Thymus (tissue), 11 donors: ENCODE measurements around the gene KDM4B. TPM values are rescaled to one million over a fixed set of nuclear protein-coding genes. Genes with fewer than 3 reads are reported as not detected.

Experiments used
- DNase-seq, 9 donors: peaks; one replicate each; pipeline ENCODE4 v3.0.0-alpha.2; 2013; ENCODE audit warnings: low spot score in 9 of 9, low read depth in 6 of 9, missing footprints in 1 of 9
- H3K27ac ChIP-seq, 2 donors: one replicate each; pipeline ENCODE4 v1.5.1; 2013; ENCODE audit warnings: control low read depth in 1 of 2, low read depth in 1 of 2, low read length in 1 of 2, mild to moderate bottlenecking in 1 of 2, moderate library complexity in 1 of 2
- H3K27me3 ChIP-seq, 2 donors: one replicate each; pipeline ENCODE4 v1.5.1; 2013; ENCODE audit warnings: low read length in 1 of 2; ENCODE audit not compliant: control insufficient read depth in 2 of 2, insufficient read depth in 1 of 2
- H3K36me3 ChIP-seq, 2 donors: one replicate each; pipeline ENCODE4 v1.5.1; 2013; ENCODE audit warnings: low read length in 1 of 2, mild to moderate bottlenecking in 1 of 2, moderate library complexity in 1 of 2; ENCODE audit not compliant: control insufficient read depth in 2 of 2, insufficient read depth in 2 of 2
- H3K4me1 ChIP-seq, 2 donors: one replicate each; pipeline ENCODE4 v1.5.1; 2013; ENCODE audit warnings: low read length in 2 of 2; ENCODE audit not compliant: control insufficient read depth in 2 of 2, insufficient read depth in 2 of 2
- H3K4me3 ChIP-seq, 2 donors: one replicate each; pipeline ENCODE4 v1.5.1; 2013; ENCODE audit warnings: low read length in 2 of 2, control low read depth in 1 of 2, mild to moderate bottlenecking in 1 of 2
- H3K9me3 ChIP-seq, 2 donors: one replicate each; pipeline ENCODE4 v1.5.1; 2013; ENCODE audit warnings: low read length in 1 of 2, mild to moderate bottlenecking in 1 of 2; ENCODE audit not compliant: control insufficient read depth in 2 of 2, insufficient read depth in 1 of 2
- WGBS: extraction: QIAGEN DNeasy Blood & Tissue Kit; methylation state at CpG from one replicate; pipeline ENCODE4 v1.1.7; 2013; 5-methylcytosine and 5-hydroxymethylcytosine counted together
- polyA plus RNA-seq: library from polyadenylated mRNA; stranded (reverse); fragments of 200-250 nt; gene quantifications from one replicate; pipeline ENCODE4 v1.2.3, GENCODE V29; 2013
- total RNA-seq: library from RNA; stranded (reverse); fragments of 120-200 nt; gene quantifications from one replicate; pipeline ENCODE4 v1.2.4, GENCODE V29; 2013
- donor health status: healthy.

KDM4B gene
- total and polyA plus RNA-seq, 2 donors: 8.6 to 24.6 TPM

DNA sequence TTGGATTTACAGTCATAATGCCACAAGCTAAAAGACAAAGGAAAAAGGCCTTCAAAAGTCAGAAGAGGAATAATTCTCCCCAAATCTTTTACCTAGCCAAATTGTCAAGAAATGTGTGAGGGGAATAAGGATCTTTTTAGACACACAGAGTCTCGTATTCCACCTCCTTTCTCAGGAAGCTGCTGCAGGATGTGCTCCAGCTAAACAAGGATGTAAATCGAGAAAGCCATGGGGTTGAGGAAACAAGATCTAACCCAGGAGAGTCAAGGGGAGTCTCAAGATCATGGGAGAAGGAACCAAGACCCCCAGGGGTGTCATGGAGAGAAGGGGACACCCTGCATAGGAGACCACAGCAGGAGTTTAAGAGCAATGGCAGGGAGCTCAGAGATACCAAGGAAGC lies 147.4 kb downstream of the KDM4B start:
- H3K9me3 ChIP-seq: peaks cover 2 to 14% of the 10 kb centered on the region in 2 donors
- no peak for DNase-seq
- H3K27me3 ChIP-seq: no peaks in the 10 kb centered on the region
- peaks cover 0 to 6% of the 10 kb centered on the region in 2 donors for H3K4me1 ChIP-seq
- peaks cover 11 to 28% of the 10 kb centered on the region in 2 donors for H3K36me3 ChIP-seq
- no peak overlapping the region for H3K27ac ChIP-seq
- no peak overlapping the region for H3K4me3 ChIP-seq
- WGBS: 96% methylated on average over 2 of the region's 2 CpGs

GRCh38 chr19:5117421-5117820 lies 148.5 kb downstream of the KDM4B start:
- Histone ChIP-seq H3K36me3 (peaks cover 11 to 22% of the 10 kb centered on the region in 2 donors), H3K4me1 (peaks cover 7 to 16% of the 10 kb centered on the region in 2 donors), H3K4me3 (no peak overlapping the region), H3K27ac (no peak overlapping the region), H3K27me3 (no peaks in the 10 kb centered on the region), H3K9me3 (peaks cover 2 to 22% of the 10 kb centered on the region in 2 donors)
- no peak for DNase-seq
- WGBS: 98% methylated on average over 12 of the region's 12 CpGs

GRCh38 chr19:5118026-5118425 lies 149.1 kb downstream of the KDM4B start:
- no peak for DNase-seq
- 98% methylated on average over 16 of the region's 16 CpGs for WGBS
- H3K27me3 ChIP-seq: no peaks in the 10 kb centered on the region
- no peak overlapping the region for H3K4me3 ChIP-seq
- peaks cover 12 to 22% of the 10 kb centered on the region in 2 donors for H3K36me3 ChIP-seq
- no peak overlapping the region for H3K27ac ChIP-seq
- H3K9me3 ChIP-seq: peaks cover 2 to 22% of the 10 kb centered on the region in 2 donors
- H3K4me1 ChIP-seq: peaks cover 7 to 16% of the 10 kb centered on the region in 2 donors

GRCh38 chr19:5119297-5119998 lies 150.5 kb downstream of the KDM4B start:
- Histone ChIP-seq H3K4me1 (peaks cover 7 to 16% of the 10 kb centered on the region in 2 donors), H3K27ac (no peak overlapping the region), H3K36me3 (peaks cover 12 to 26% of the 10 kb centered on the region in 2 donors), H3K4me3 (no peak overlapping the region), H3K9me3 (peaks cover 2 to 22% of the 10 kb centered on the region in 2 donors), H3K27me3 (no peaks in the 10 kb centered on the region)
- WGBS: 96% methylated on average over 40 of the region's 40 CpGs
- DNase-seq: no peak

DNA sequence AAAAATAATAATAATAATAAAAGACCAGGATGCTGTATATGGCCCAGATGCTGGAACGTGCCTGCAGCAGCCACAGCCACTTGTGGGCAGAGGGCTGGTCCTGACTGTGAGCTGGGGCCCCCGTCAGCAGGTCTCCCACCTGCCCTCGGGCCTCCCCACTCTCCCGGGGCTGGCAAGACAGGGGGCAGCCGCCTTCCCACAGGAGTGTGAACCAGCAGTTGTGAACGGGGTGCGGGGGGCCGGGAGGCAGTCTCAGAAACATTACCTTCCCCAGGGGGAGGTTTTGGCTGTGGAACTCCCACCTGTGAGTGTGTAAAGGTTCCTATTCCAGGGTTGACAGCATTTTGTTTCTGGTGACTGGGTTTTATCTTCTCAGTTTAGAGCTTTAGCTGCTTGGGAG lies 151.4 kb downstream of the KDM4B start:
- H3K4me3 ChIP-seq: no peak overlapping the region
- H3K27ac ChIP-seq: no peak overlapping the region
- H3K9me3 ChIP-seq: peaks cover 2 to 19% of the 10 kb centered on the region in 2 donors
- H3K27me3 ChIP-seq: no peaks in the 10 kb centered on the region
- peaks cover 12 to 26% of the 10 kb centered on the region in 2 donors for H3K36me3 ChIP-seq
- 86% methylated on average over 8 of the region's 8 CpGs for WGBS
- DNase-seq: no peak
- peaks cover 9 to 19% of the 10 kb centered on the region in 2 donors for H3K4me1 ChIP-seq

DNA sequence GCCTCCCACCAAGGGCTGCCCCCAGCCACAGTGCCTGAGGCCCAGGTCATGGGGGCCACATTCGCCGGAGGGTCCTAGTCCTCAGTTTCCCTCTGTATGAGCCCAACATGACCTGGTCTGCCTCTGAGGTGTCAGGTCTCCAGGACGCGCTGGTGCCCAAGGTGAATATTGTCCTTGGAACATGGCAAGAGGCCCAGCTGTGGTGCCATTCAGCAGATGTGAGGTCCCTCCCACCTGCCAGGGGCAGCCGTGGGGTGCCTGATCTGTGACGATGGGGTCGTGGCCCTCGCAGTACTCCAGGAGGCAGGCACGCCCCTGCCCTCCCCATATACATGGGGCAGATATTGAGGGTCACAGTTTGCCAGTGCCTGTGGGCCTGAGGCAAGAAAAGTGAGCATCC lies 151.9 kb downstream of the KDM4B start:
- DNase-seq: no peak
- Histone ChIP-seq H3K36me3 (peaks cover 12 to 22% of the 10 kb centered on the region in 2 donors), H3K27ac (no peak overlapping the region), H3K27me3 (no peaks in the 10 kb centered on the region), H3K4me3 (no peak overlapping the region), H3K4me1 (peaks cover 14 to 24% of the 10 kb centered on the region in 2 donors), H3K9me3 (peaks cover 1 to 14% of the 10 kb centered on the region in 2 donors)
- WGBS: 96% methylated on average over 9 of the region's 9 CpGs

GRCh38 chr19:5121266-5122120 lies 152.6 kb downstream of the KDM4B start:
- H3K4me1 ChIP-seq: peaks cover 20 to 30% of the 10 kb centered on the region in 2 donors
- no peak overlapping the region for H3K27ac ChIP-seq
- H3K36me3 ChIP-seq: peaks cover 12 to 23% of the 10 kb centered on the region in 2 donors
- peaks cover 0 to 9% of the 10 kb centered on the region in 2 donors for H3K9me3 ChIP-seq
- H3K27me3 ChIP-seq: no peaks in the 10 kb centered on the region
- H3K4me3 ChIP-seq: no peak overlapping the region
- DNase-seq: no peak
- WGBS: 87% methylated on average over 28 of the region's 28 CpGs

DNA sequence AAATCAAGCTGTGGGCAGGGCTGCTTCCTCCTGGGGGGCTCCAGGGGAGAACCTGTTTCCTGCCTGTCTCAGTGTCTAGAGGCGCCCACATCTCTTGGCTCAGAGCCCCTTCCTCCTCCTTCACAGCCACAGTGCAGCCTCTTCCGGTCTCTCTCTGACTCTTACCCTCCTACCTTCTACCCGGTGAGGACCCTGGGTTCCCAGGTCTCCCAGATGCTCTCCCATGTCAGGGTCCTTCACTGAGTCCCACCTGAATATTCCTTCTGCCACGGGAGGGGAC lies 153.1 kb downstream of the KDM4B start:
- WGBS: 30% methylated on average over 4 of the region's 4 CpGs
- peaks cover 20 to 36% of the 10 kb centered on the region in 2 donors for H3K4me1 ChIP-seq
- H3K4me3 ChIP-seq: no peak overlapping the region
- peaks cover 12 to 25% of the 10 kb centered on the region in 2 donors for H3K36me3 ChIP-seq
- peaks cover 0 to 7% of the 10 kb centered on the region in 2 donors for H3K9me3 ChIP-seq
- H3K27ac ChIP-seq: no peak overlapping the region
- no peaks in the 10 kb centered on the region for H3K27me3 ChIP-seq
- DNase-seq: no peak
